T-cell (primary cell): ENCODE measurements around the gene HOXA1. TPM values are rescaled to one million over a fixed set of nuclear protein-coding genes. Genes with fewer than 3 reads are reported as not detected.

Experiments used
- total RNA-seq, 35 experiments: library from RNA in 6 of 35; stranded (reverse) in 6 of 35; fragments of 120-200 nt in 1 of 35; gene quantifications; one replicate each; pipeline versions ENCODE4 v1.2.1 to v1.2.4 and lab custom pipeline; 2013 to 2026

Gene HOXA1
- total RNA-seq, 5 donors from 2014 or later (not counting 1 experiment from before 2014, with no cell fraction given): 0.28 to 0.66 (median 0.54) TPM

Other genes starting within 250 kb of the HOXA1 start
- 1 to 10 TPM; 4.8 to 8.9 (median 7.7) TPM for gene SKAP2, start 231.4 kb downstream of the HOXA1 start, total RNA-seq
- gene HOXA2, start 6.7 kb upstream of the HOXA1 start, total RNA-seq: not detected
- under 1 TPM in 3 of 5 donors, not detected in 2; 0.25 to 0.38 (median 0.36) TPM for gene HOXA4, start 34.8 kb upstream of the HOXA1 start, total RNA-seq
- gene HOXA5, start 47.7 kb upstream of the HOXA1 start, total RNA-seq: under 1 TPM in 2 of 5 donors, not detected in 3; 0.18 to 0.32 TPM
- gene HOXA6, start 51.8 kb upstream of the HOXA1 start, total RNA-seq: under 1 TPM in 2 of 5 donors, not detected in 3; 0.50 to 0.65 TPM
- gene HOXA3, start 56.6 kb upstream of the HOXA1 start, total RNA-seq: 1 to 10 TPM in 1 of 5 donors, under 1 TPM in 1, not detected in 3; 0.79 to 1.4 TPM
- under 1 TPM in 1 of 5 donors, not detected in 4; 0.67 TPM for gene HOXA7, start 60.7 kb upstream of the HOXA1 start, total RNA-seq
- under 1 TPM; 0.57 to 0.95 (median 0.79) TPM for gene HOXA9, start 69.5 kb upstream of the HOXA1 start, total RNA-seq
- gene HOXA10, start 78.3 kb upstream of the HOXA1 start, total RNA-seq: under 1 TPM in 3 of 5 donors, not detected in 2; 0.36 to 0.75 (median 0.51) TPM
- not detected for gene HOXA11, start 89.2 kb upstream of the HOXA1 start, total RNA-seq
- not detected for gene HOXA13, start 104.1 kb upstream of the HOXA1 start, total RNA-seq
- gene EVX1, start 146.8 kb upstream of the HOXA1 start, total RNA-seq: under 1 TPM in 1 of 5 donors, not detected in 4; 0.16 TPM